SK-N-SH (cell line): Measurements from ENCODE around the gene THEM5. TPM values are rescaled to one million over a fixed set of nuclear protein-coding genes. Genes with fewer than 3 reads are reported as not detected.

Experiments
- CTCF ChIA-PET: fragments of 300-600, 350-600 bp; formaldehyde crosslinking; extraction: SDS; loops from one replicate; lab custom pipeline; 2021; lab: Yijun Ruan, JAX
- POLR2A ChIA-PET: fragments of 350-600 bp; sonication (Branson Sonifier 250); formaldehyde crosslinking; extraction: SDS; loops from one replicate; lab custom pipeline; 2020; ENCODE audit warnings: antibody characterized with exemption, inconsistent platforms; lab: Yijun Ruan, JAX
- DNase-seq: peaks from one replicate; pipeline ENCODE4 v3.0.0; 2012
- H2AFZ ChIP-seq: fragments of 200-600 bp; sonication (generic); 2 replicates; pipeline ENCODE4 v1.8.1; 2016; ENCODE audit warnings: antibody characterized with exemption, mild to moderate bottlenecking, low read depth
- H3F3A ChIP-seq: fragments of 200-600 bp; sonication (generic); replicated peaks from 2 replicates; pipeline ENCODE3; 2016; ENCODE audit warnings: antibody characterized with exemption, mild to moderate bottlenecking; ENCODE audit not compliant: insufficient read depth
- H3K27ac ChIP-seq, 2 experiments: fragments of 200-500 bp in 1 of 2; fragments of 200-600 bp in 1 of 2; sonication (Bioruptor generic) in 1 of 2; sonication (generic), shearing (Covaris generic) in 1 of 2; 2 replicates each; pipeline versions ENCODE4 v1.5.1 to v1.6.1; 2014 to 2016; ENCODE audit warnings: low read depth in 2 of 2, inconsistent platforms in 1 of 2, low read length in 1 of 2, mild to moderate bottlenecking in 1 of 2, mixed read lengths in 1 of 2
- H3K27me3 ChIP-seq: fragments of 200-600 bp; sonication (generic), shearing (Covaris generic); 2 replicates; pipeline ENCODE4 v1.6.1; 2016; ENCODE audit warnings: mixed run types; ENCODE audit not compliant: insufficient read depth
- H3K36me3 ChIP-seq, 2 experiments: fragments of 200-500 bp in 1 of 2; fragments of 200-600 bp in 1 of 2; sonication (Bioruptor generic) in 1 of 2; sonication (generic) in 1 of 2; replicated peaks in 1 of 2; 2 replicates each; pipeline versions ENCODE3 to v1.5.1; 2014 to 2016; ENCODE audit warnings: low read length in 1 of 2, mild to moderate bottlenecking in 1 of 2; ENCODE audit not compliant: insufficient read depth in 2 of 2, control insufficient read depth in 1 of 2
- H3K4me1 ChIP-seq, 2 experiments: fragments of 200-500 bp in 1 of 2; fragments of 200-600 bp in 1 of 2; sonication (Bioruptor generic) in 1 of 2; sonication (generic), shearing (Covaris generic) in 1 of 2; 2 replicates each; pipeline versions ENCODE4 v1.5.1 to v1.6.1; 2014 to 2016; ENCODE audit warnings: low read depth in 1 of 2, low read length in 1 of 2, mixed run types in 1 of 2; ENCODE audit not compliant: insufficient read depth in 2 of 2, control insufficient read depth in 1 of 2
- H3K4me2 ChIP-seq: fragments of 200-600 bp; sonication (generic), shearing (Covaris generic); 2 replicates; pipeline ENCODE4 v1.6.1; 2017; ENCODE audit warnings: mixed run types
- H3K4me3 ChIP-seq, 2 experiments: fragments of 200-500 bp in 1 of 2; fragments of 200-600 bp in 1 of 2; sonication (Bioruptor generic) in 1 of 2; sonication (generic), shearing (Covaris generic) in 1 of 2; 2 replicates each; pipeline versions ENCODE4 v1.5.1 to v1.8.1; 2014 to 2016; ENCODE audit warnings: low read depth in 2 of 2, inconsistent platforms in 1 of 2, low read length in 1 of 2, mild to moderate bottlenecking in 1 of 2, mixed read lengths in 1 of 2, moderate library complexity in 1 of 2
- H3K79me2 ChIP-seq: fragments of 200-600 bp; sonication (generic); 2 replicates; pipeline ENCODE4 v1.8.1; 2017; ENCODE audit warnings: mild to moderate bottlenecking; ENCODE audit not compliant: insufficient read depth
- H3K9ac ChIP-seq: fragments of 200-600 bp; sonication (generic); 2 replicates; pipeline ENCODE4 v1.6.1; 2017; ENCODE audit warnings: mixed run types
- H3K9me2 ChIP-seq: fragments of 200-600 bp; sonication (generic); 2 replicates; pipeline ENCODE4 v1.6.1; 2017; ENCODE audit warnings: mixed run types
- H3K9me3 ChIP-seq: fragments of 200-600 bp; sonication (generic); 2 replicates; pipeline ENCODE4 v1.6.1; 2017; ENCODE audit warnings: mixed run types, mild to moderate bottlenecking, moderate library complexity
- H4K20me1 ChIP-seq: fragments of 200-600 bp; sonication (generic); 2 replicates; pipeline ENCODE4 v1.6.1; 2017; ENCODE audit warnings: mild to moderate bottlenecking, mixed run types; ENCODE audit not compliant: insufficient read depth
- ELF1 ChIP-seq: IDR thresholded peaks from 2 replicates; pipeline ENCODE4 v1.4.0; 2012
- FOXJ3 ChIP-seq: sonication (generic); formaldehyde crosslinking; IDR thresholded peaks from 2 replicates; pipeline ENCODE4 v1.5.1; 2020; ENCODE audit warnings: mild to moderate bottlenecking, missing genetic modification reagents
- FOXM1 ChIP-seq: IDR thresholded peaks from 2 replicates; pipeline ENCODE4 v1.4.0; 2012; ENCODE audit warnings: low read depth, mild to moderate bottlenecking
- GABPA ChIP-seq: IDR thresholded peaks from 2 replicates; pipeline ENCODE4 v1.4.0; 2012; ENCODE audit warnings: low read depth, mild to moderate bottlenecking
- JUND ChIP-seq: IDR thresholded peaks from 2 replicates; pipeline ENCODE4 v1.4.0; 2012
- MEF2A ChIP-seq: IDR thresholded peaks from 2 replicates; pipeline ENCODE4 v1.4.0; 2012; ENCODE audit warnings: low read depth, borderline replicate concordance
- MXI1 ChIP-seq: IDR thresholded peaks from 2 replicates; pipeline ENCODE4 v1.6.1; 2012; ENCODE audit warnings: mild to moderate bottlenecking, low read depth, low read length, improper control_type of control experiment
- NFIC ChIP-seq: IDR thresholded peaks from 2 replicates; pipeline ENCODE4 v1.4.0; 2012; ENCODE audit warnings: borderline replicate concordance
- NRF1 ChIP-seq: IDR thresholded peaks from 2 replicates; pipeline ENCODE4 v1.6.1; 2012; ENCODE audit warnings: low read depth, mild to moderate bottlenecking, low read length
- PBX3 ChIP-seq: IDR thresholded peaks from 2 replicates; pipeline ENCODE4; 2012
- POLR2AphosphoS5 ChIP-seq: IDR thresholded peaks from 2 replicates; pipeline ENCODE4 v1.6.1; 2012; ENCODE audit warnings: low read depth, low read length
- RAD21 ChIP-seq: IDR thresholded peaks from 2 replicates; pipeline ENCODE4 v1.6.1; 2012; ENCODE audit warnings: mild to moderate bottlenecking, low read length
- REST ChIP-seq: IDR thresholded peaks from 2 replicates; pipeline ENCODE4 v1.6.1; 2012; ENCODE audit warnings: mild to moderate bottlenecking, low read depth, low read length, moderate library complexity
- RFX5 ChIP-seq: IDR thresholded peaks from 2 replicates; pipeline ENCODE4 v1.6.1; 2012; ENCODE audit warnings: mild to moderate bottlenecking, improper control_type of control experiment, low read length
- RXRA ChIP-seq: IDR thresholded peaks from 2 replicates; pipeline ENCODE4 v1.4.0; 2012; ENCODE audit warnings: low read depth, mild to moderate bottlenecking, borderline replicate concordance
- SIN3A ChIP-seq: IDR thresholded peaks from 2 replicates; pipeline ENCODE4 v1.6.1; 2012; ENCODE audit warnings: low read depth, mild to moderate bottlenecking, low read length, moderate library complexity, borderline replicate concordance
- TEAD4 ChIP-seq: IDR thresholded peaks from 2 replicates; pipeline ENCODE4 v1.4.0; 2012; ENCODE audit warnings: mild to moderate bottlenecking, borderline replicate concordance; ENCODE audit not compliant: insufficient read depth
- YY1 ChIP-seq: IDR thresholded peaks from 2 replicates; pipeline ENCODE4 v1.4.0; 2012; ENCODE audit warnings: low read depth, mild to moderate bottlenecking
- WGBS: methylation state at CpG from one replicate; pipeline ENCODE4 v1.1.6; 2017; ENCODE audit warnings: low lambda C conversion rate; 5-methylcytosine and 5-hydroxymethylcytosine counted together
- polyA plus RNA-seq, 3 experiments: library from polyadenylated mRNA; depleted of rRNA; stranded (reverse); fragments of >200 nt; gene quantifications; 2 replicates each; pipeline ENCODE4 v1.2.3, GENCODE V29; 2012

The THEM5 gene
- polyA plus RNA-seq, 1 of the 3 experiments (the other 2 are of a cell fraction) = not detected

- peak; percentile 42 for DNase-seq
- Histone ChIP-seq H3K79me2 (no peaks in the 10 kb centered on the region), H3F3A (no peaks in the 10 kb centered on the region), H3K4me1 (peaks cover 0 to 66% of the 10 kb centered on the region in 2 experiments; a peak in 2 of 4 replicates), H4K20me1 (no peaks in the 10 kb centered on the region), H3K36me3 (no peaks in the 10 kb centered on the region), H3K27ac (peak within 1 kb of the TSS in 1 of 2 experiments; percentile 95; a peak in 2 of 4 replicates), H3K9ac (no peak within 1 kb of the TSS), H3K4me3 (no peak within 1 kb of the TSS), H3K9me3 (no peaks in the 10 kb centered on the region), H3K27me3 (peaks cover 40% of the 10 kb centered on the region), H3K4me2 (no peak within 1 kb of the TSS), H2AFZ (no peak within 1 kb of the TSS), H3K9me2 (no peaks in the 10 kb centered on the region)
- POLR2A ChIA-PET = no interaction called here
- TF ChIP-seq NFIC (no peak), FOXJ3 (CRISPR knock-in tag) (no peak), POLR2AphosphoS5 (no peak), YY1 (no peak), SIN3A (no peak), ELF1 (no peak), TEAD4 (no peak), MEF2A (no peak), RXRA (no peak), MXI1 (no peak), FOXM1 (no peak), NRF1 (no peak), PBX3 (no peak), GABPA (no peak), JUND (no peak), RAD21 (no peak), REST (no peak), RFX5 (no peak)
- CTCF ChIA-PET = no interaction called here
- WGBS = 57% methylated on average over 12 of the region's 12 CpGs
Observed at GRCh38 chr1:151805066-151805820, 48.3 kb downstream of the THEM5 start, which contains the start of gene LINGO4. LINGO4 (minus strand) TSS chr1:151805419; CDS start chr1:151802704, 2,715 bp downstream.
